ENCODE data around the gene PTPA.

GRCh38 chr9:129095170-129095667 lies 16.0 kb upstream of the PTPA start:
- TF ChIP-seq GATA2 (IDR thresholded peaks at IDR 0.05; ENCODE audit: low read depth, low read length) (no peak), GATA3 (IDR thresholded peaks at IDR 0.05; ENCODE audit: low read depth, low read length) (no peak)
